CD4-positive, CD25-positive, alpha-beta regulatory T cell (primary cell): ENCODE data around the gene HACD2. TPM values are rescaled to one million over a fixed set of nuclear protein-coding genes. Genes with fewer than 3 reads are reported as not detected.

Experiments used
- ATAC-seq, 2 donors: fragments of 150-1000 bp; cut with Tn5 transposase; one replicate each; pipeline ENCODE4 v1.10.0; 2021; ENCODE audit warnings: low read depth in 2 of 2, moderate number of reproducible peaks in 2 of 2, moderate library complexity in 1 of 2
- DNase-seq, 3 donors: peaks; one replicate each; pipeline versions ENCODE4 v3.0.0 to v3.0.0-alpha.2; 2012 to 2022; ENCODE audit warnings: mixed read lengths in 1 of 3
- H3K27ac ChIP-seq: one replicate; pipeline ENCODE4 v1.7.0; 2013; ENCODE audit warnings: mild to moderate bottlenecking, low read length; ENCODE audit not compliant: insufficient read depth, poor library complexity, severe bottlenecking
- H3K27me3 ChIP-seq: one replicate; pipeline ENCODE4 v1.7.0; 2013; ENCODE audit warnings: low read length; ENCODE audit not compliant: control insufficient read depth, insufficient read depth
- H3K36me3 ChIP-seq: one replicate; pipeline ENCODE4 v1.7.0; 2013; ENCODE audit warnings: mild to moderate bottlenecking, low read length, moderate library complexity; ENCODE audit not compliant: control insufficient read depth, insufficient read depth
- H3K4me1 ChIP-seq: 2 replicates; pipeline ENCODE4 v1.7.0; 2013; ENCODE audit warnings: mild to moderate bottlenecking, low read length; ENCODE audit not compliant: insufficient read depth, control insufficient read depth, poor library complexity, severe bottlenecking
- H3K4me3 ChIP-seq: one replicate; pipeline ENCODE4 v1.7.0; 2013; ENCODE audit warnings: low read depth, mild to moderate bottlenecking, low read length, moderate library complexity
- H3K9me3 ChIP-seq, 2 experiments: 1 replicate in 1 of 2; 2 replicates in 1 of 2; pipeline ENCODE4 v1.7.0; 2013; ENCODE audit warnings: low read length in 2 of 2, mild to moderate bottlenecking in 1 of 2, moderate library complexity in 1 of 2; ENCODE audit not compliant: control insufficient read depth in 2 of 2
- H3K27ac Mint-ChIP-seq, 3 donors: one replicate each; pipeline ENCODE4 v1.8.0; 2020 to 2022; ENCODE audit warnings: mild to moderate bottlenecking in 3 of 3, mixed read lengths in 3 of 3, moderate library complexity in 2 of 3
- H3K27me3 Mint-ChIP-seq: one replicate; pipeline ENCODE4 v1.8.0; 2022; ENCODE audit warnings: mild to moderate bottlenecking, mixed read lengths
- H3K36me3 Mint-ChIP-seq: one replicate; pipeline ENCODE4 v1.8.0; 2020; ENCODE audit warnings: mixed read lengths
- H3K4me1 Mint-ChIP-seq, 4 donors: one replicate each; pipeline ENCODE4 v1.8.0; 2020 to 2022; ENCODE audit warnings: mixed read lengths in 4 of 4, mild to moderate bottlenecking in 1 of 4
- H3K4me3 Mint-ChIP-seq, 4 donors: one replicate each; pipeline ENCODE4 v1.8.0; 2020 to 2022; ENCODE audit warnings: mild to moderate bottlenecking in 4 of 4, mixed read lengths in 4 of 4, moderate library complexity in 3 of 4
- H3K9me3 Mint-ChIP-seq, 7 donors: one replicate each; pipeline ENCODE4 v1.8.0; 2020 to 2022; ENCODE audit warnings: mixed read lengths in 7 of 7, mild to moderate bottlenecking in 3 of 7, moderate library complexity in 2 of 7
- polyA plus RNA-seq, 4 donors: library from polyadenylated mRNA; unstranded; fragments of 300-500 nt; fragmentation: Illumina TruSeq; gene quantifications; one replicate each; pipeline ENCODE4 v1.2.3, GENCODE V29; 2021
- total RNA-seq: library from RNA; stranded (reverse); gene quantifications from one replicate; pipeline ENCODE4 v1.2.3, GENCODE V29; 2022

HACD2 gene
- total and polyA plus RNA-seq, 5 donors from 2014 or later = 19.8 to 28.7 (median 26.7) TPM

- Mint-ChIP-seq H3K4me1 (peaks cover 0 to 14% (median 8%) of the 10 kb centered on the region in 4 donors), H3K36me3 (peaks cover 29% of the 10 kb centered on the region), H3K9me3 (no peaks in the 10 kb centered on the region), H3K27me3 (no peaks in the 10 kb centered on the region), H3K27ac (no peak overlapping the region), H3K4me3 (no peak overlapping the region)
- no peaks in the 10 kb centered on the region for H3K9me3 ChIP-seq
- no peaks in the 10 kb centered on the region for H3K27me3 ChIP-seq
- H3K27ac ChIP-seq = no peak overlapping the region
- H3K36me3 ChIP-seq = peaks cover 13% of the 10 kb centered on the region
- no peak overlapping the region for H3K4me3 ChIP-seq
- ATAC-seq (no peak), DNase-seq (no peak)
- H3K4me1 ChIP-seq = no peaks in the 10 kb centered on the region
Observed at GRCh38 chr3:123546133-123546755, 38.6 kb downstream of the HACD2 start.

GRCh38 chr3:123543950-123544349, 40.9 kb downstream of the HACD2 start:
- no peak overlapping the region for H3K4me3 Mint-ChIP-seq
- Histone ChIP-seq H3K27me3 (no peaks in the 10 kb centered on the region), H3K4me3 (no peak overlapping the region), H3K9me3 (no peaks in the 10 kb centered on the region), H3K36me3 (peaks cover 3% of the 10 kb centered on the region), H3K4me1 (no peaks in the 10 kb centered on the region), H3K27ac (no peak overlapping the region)
- ATAC-seq (no peak), DNase-seq (no peak)
- no peaks in the 10 kb centered on the region for H3K9me3 Mint-ChIP-seq
- peaks cover 7 to 12% (median 10%) of the 10 kb centered on the region in 4 donors for H3K4me1 Mint-ChIP-seq
- H3K36me3 Mint-ChIP-seq = peaks cover 22% of the 10 kb centered on the region
- no peak overlapping the region for H3K27ac Mint-ChIP-seq
- no peaks in the 10 kb centered on the region for H3K27me3 Mint-ChIP-seq

GRCh38 chr3:123540285-123540684, 44.6 kb downstream of the HACD2 start:
- Mint-ChIP-seq H3K4me1 (peaks cover 7 to 21% (median 15%) of the 10 kb centered on the region in 4 donors), H3K27ac (no peak overlapping the region), H3K9me3 (peaks cover 0 to 1% (median 0%) of the 10 kb centered on the region in 7 donors), H3K36me3 (peaks cover 9% of the 10 kb centered on the region), H3K27me3 (no peaks in the 10 kb centered on the region), H3K4me3 (no peak overlapping the region)
- DNase-seq (no peak), ATAC-seq (no peak)
- Histone ChIP-seq H3K9me3 (no peaks in the 10 kb centered on the region), H3K27me3 (no peaks in the 10 kb centered on the region), H3K4me1 (no peaks in the 10 kb centered on the region), H3K4me3 (no peak overlapping the region), H3K27ac (no peak overlapping the region), H3K36me3 (no peaks in the 10 kb centered on the region)

GRCh38 chr3:123536153-123536895, 48.5 kb downstream of the HACD2 start:
- Histone ChIP-seq H3K4me1 (no peaks in the 10 kb centered on the region), H3K36me3 (no peaks in the 10 kb centered on the region), H3K4me3 (no peak overlapping the region), H3K27me3 (no peaks in the 10 kb centered on the region), H3K9me3 (no peaks in the 10 kb centered on the region), H3K27ac (no peak overlapping the region)
- Mint-ChIP-seq H3K4me1 (peaks cover 8 to 23% (median 15%) of the 10 kb centered on the region in 4 donors), H3K27ac (no peak overlapping the region), H3K9me3 (peaks cover 0 to 1% (median 0%) of the 10 kb centered on the region in 7 donors), H3K4me3 (no peak overlapping the region), H3K27me3 (no peaks in the 10 kb centered on the region), H3K36me3 (peaks cover 11% of the 10 kb centered on the region)
- DNase-seq (no peak), ATAC-seq (no peak)

- H3K4me1 Mint-ChIP-seq = peaks cover 8 to 23% (median 14%) of the 10 kb centered on the region in 4 donors
- ATAC-seq (no peak), DNase-seq (no peak)
- no peaks in the 10 kb centered on the region for H3K9me3 ChIP-seq
- no peak overlapping the region for H3K4me3 ChIP-seq
- no peak overlapping the region for H3K27ac ChIP-seq
- H3K27me3 ChIP-seq = no peaks in the 10 kb centered on the region
- H3K4me1 ChIP-seq = no peaks in the 10 kb centered on the region
- no peaks in the 10 kb centered on the region for H3K36me3 ChIP-seq
- H3K27me3 Mint-ChIP-seq = no peaks in the 10 kb centered on the region
- no peak overlapping the region for H3K27ac Mint-ChIP-seq
- H3K9me3 Mint-ChIP-seq = peaks cover 0 to 1% (median 0%) of the 10 kb centered on the region in 7 donors
- no peak overlapping the region for H3K4me3 Mint-ChIP-seq
- H3K36me3 Mint-ChIP-seq = peaks cover 11% of the 10 kb centered on the region
Observed at GRCh38 chr3:123535580-123535979, 49.3 kb downstream of the HACD2 start.

GRCh38 chr3:123534264-123534663, 50.6 kb downstream of the HACD2 start:
- no peaks in the 10 kb centered on the region for H3K9me3 ChIP-seq
- H3K4me1 Mint-ChIP-seq = peaks cover 7 to 19% (median 8%) of the 10 kb centered on the region in 4 donors
- H3K36me3 Mint-ChIP-seq = peaks cover 5% of the 10 kb centered on the region
- no peaks in the 10 kb centered on the region for H3K27me3 Mint-ChIP-seq
- H3K4me3 Mint-ChIP-seq = no peak overlapping the region
- no peaks in the 10 kb centered on the region for H3K27me3 ChIP-seq
- DNase-seq = no peak
- no peaks in the 10 kb centered on the region for H3K4me1 ChIP-seq
- ATAC-seq = no peak
- H3K9me3 Mint-ChIP-seq = peaks cover 0 to 1% (median 0%) of the 10 kb centered on the region in 7 donors
- no peak overlapping the region for H3K4me3 ChIP-seq
- no peak overlapping the region for H3K27ac Mint-ChIP-seq
- no peak overlapping the region for H3K27ac ChIP-seq
- no peaks in the 10 kb centered on the region for H3K36me3 ChIP-seq

- Histone ChIP-seq H3K27me3 (no peaks in the 10 kb centered on the region), H3K27ac (no peak overlapping the region), H3K4me3 (no peak overlapping the region), H3K4me1 (no peaks in the 10 kb centered on the region), H3K36me3 (no peaks in the 10 kb centered on the region), H3K9me3 (no peaks in the 10 kb centered on the region)
- Mint-ChIP-seq H3K4me1 (peaks cover 7 to 19% (median 8%) of the 10 kb centered on the region in 4 donors), H3K36me3 (peaks cover 5% of the 10 kb centered on the region), H3K27me3 (no peaks in the 10 kb centered on the region), H3K4me3 (no peak overlapping the region), H3K27ac (peak overlapping the region in 1 of 3 donors; percentile 2), H3K9me3 (peaks cover 0 to 1% (median 0%) of the 10 kb centered on the region in 7 donors)
- no peak for ATAC-seq
- no peak for DNase-seq
Observed at GRCh38 chr3:123533554-123534159, 51.2 kb downstream of the HACD2 start.
